SK-N-SH (cell line): ENCODE measurements around the gene SRP14. TPM values are rescaled to one million over a fixed set of nuclear protein-coding genes. Genes with fewer than 3 reads are reported as not detected.

Source experiments
- CTCF ChIA-PET: fragments of 300-600, 350-600 bp; formaldehyde crosslinking; extraction: SDS; loops from one replicate; lab custom pipeline; 2021; lab: Yijun Ruan, JAX
- POLR2A ChIA-PET: fragments of 350-600 bp; sonication (Branson Sonifier 250); formaldehyde crosslinking; extraction: SDS; loops from one replicate; lab custom pipeline; 2020; ENCODE audit warnings: antibody characterized with exemption, inconsistent platforms; lab: Yijun Ruan, JAX
- DNase-seq: peaks from one replicate; pipeline ENCODE4 v3.0.0; 2012
- H2AFZ ChIP-seq: fragments of 200-600 bp; sonication (generic); 2 replicates; pipeline ENCODE4 v1.8.1; 2016; ENCODE audit warnings: antibody characterized with exemption, mild to moderate bottlenecking, low read depth
- H3F3A ChIP-seq: fragments of 200-600 bp; sonication (generic); replicated peaks from 2 replicates; pipeline ENCODE3; 2016; ENCODE audit warnings: antibody characterized with exemption, mild to moderate bottlenecking; ENCODE audit not compliant: insufficient read depth
- H3K27ac ChIP-seq, 2 experiments: fragments of 200-500 bp in 1 of 2; fragments of 200-600 bp in 1 of 2; sonication (Bioruptor generic) in 1 of 2; sonication (generic), shearing (Covaris generic) in 1 of 2; 2 replicates each; pipeline versions ENCODE4 v1.5.1 to v1.6.1; 2014 to 2016; ENCODE audit warnings: low read depth in 2 of 2, inconsistent platforms in 1 of 2, low read length in 1 of 2, mild to moderate bottlenecking in 1 of 2, mixed read lengths in 1 of 2
- H3K27me3 ChIP-seq: fragments of 200-600 bp; sonication (generic), shearing (Covaris generic); 2 replicates; pipeline ENCODE4 v1.6.1; 2016; ENCODE audit warnings: mixed run types; ENCODE audit not compliant: insufficient read depth
- H3K36me3 ChIP-seq, 2 experiments: fragments of 200-500 bp in 1 of 2; fragments of 200-600 bp in 1 of 2; sonication (Bioruptor generic) in 1 of 2; sonication (generic) in 1 of 2; replicated peaks in 1 of 2; 2 replicates each; pipeline versions ENCODE3 to v1.5.1; 2014 to 2016; ENCODE audit warnings: low read length in 1 of 2, mild to moderate bottlenecking in 1 of 2; ENCODE audit not compliant: insufficient read depth in 2 of 2, control insufficient read depth in 1 of 2
- H3K4me1 ChIP-seq, 2 experiments: fragments of 200-500 bp in 1 of 2; fragments of 200-600 bp in 1 of 2; sonication (Bioruptor generic) in 1 of 2; sonication (generic), shearing (Covaris generic) in 1 of 2; 2 replicates each; pipeline versions ENCODE4 v1.5.1 to v1.6.1; 2014 to 2016; ENCODE audit warnings: low read depth in 1 of 2, low read length in 1 of 2, mixed run types in 1 of 2; ENCODE audit not compliant: insufficient read depth in 2 of 2, control insufficient read depth in 1 of 2
- H3K4me2 ChIP-seq: fragments of 200-600 bp; sonication (generic), shearing (Covaris generic); 2 replicates; pipeline ENCODE4 v1.6.1; 2017; ENCODE audit warnings: mixed run types
- H3K4me3 ChIP-seq, 2 experiments: fragments of 200-500 bp in 1 of 2; fragments of 200-600 bp in 1 of 2; sonication (Bioruptor generic) in 1 of 2; sonication (generic), shearing (Covaris generic) in 1 of 2; 2 replicates each; pipeline versions ENCODE4 v1.5.1 to v1.8.1; 2014 to 2016; ENCODE audit warnings: low read depth in 2 of 2, inconsistent platforms in 1 of 2, low read length in 1 of 2, mild to moderate bottlenecking in 1 of 2, mixed read lengths in 1 of 2, moderate library complexity in 1 of 2
- H3K79me2 ChIP-seq: fragments of 200-600 bp; sonication (generic); 2 replicates; pipeline ENCODE4 v1.8.1; 2017; ENCODE audit warnings: mild to moderate bottlenecking; ENCODE audit not compliant: insufficient read depth
- H3K9ac ChIP-seq: fragments of 200-600 bp; sonication (generic); 2 replicates; pipeline ENCODE4 v1.6.1; 2017; ENCODE audit warnings: mixed run types
- H3K9me2 ChIP-seq: fragments of 200-600 bp; sonication (generic); 2 replicates; pipeline ENCODE4 v1.6.1; 2017; ENCODE audit warnings: mixed run types
- H3K9me3 ChIP-seq: fragments of 200-600 bp; sonication (generic); 2 replicates; pipeline ENCODE4 v1.6.1; 2017; ENCODE audit warnings: mixed run types, mild to moderate bottlenecking, moderate library complexity
- H4K20me1 ChIP-seq: fragments of 200-600 bp; sonication (generic); 2 replicates; pipeline ENCODE4 v1.6.1; 2017; ENCODE audit warnings: mild to moderate bottlenecking, mixed run types; ENCODE audit not compliant: insufficient read depth
- EP300 ChIP-seq, 2 experiments: IDR thresholded peaks; 2 replicates each; pipeline versions ENCODE4 v1.4.0 to v1.6.1; 2012; ENCODE audit warnings: borderline replicate concordance in 1 of 2, low read depth in 1 of 2, low read length in 1 of 2
- FOXJ3 ChIP-seq: sonication (generic); formaldehyde crosslinking; IDR thresholded peaks from 2 replicates; pipeline ENCODE4 v1.5.1; 2020; ENCODE audit warnings: mild to moderate bottlenecking, missing genetic modification reagents
- FOXM1 ChIP-seq: IDR thresholded peaks from 2 replicates; pipeline ENCODE4 v1.4.0; 2012; ENCODE audit warnings: low read depth, mild to moderate bottlenecking
- GABPA ChIP-seq: IDR thresholded peaks from 2 replicates; pipeline ENCODE4 v1.4.0; 2012; ENCODE audit warnings: low read depth, mild to moderate bottlenecking
- GATA2 ChIP-seq: sonication (generic); formaldehyde crosslinking; IDR thresholded peaks from 2 replicates; pipeline ENCODE4 v1.5.0; 2020; ENCODE audit warnings: mild to moderate bottlenecking, missing genetic modification reagents
- JUND ChIP-seq: IDR thresholded peaks from 2 replicates; pipeline ENCODE4 v1.4.0; 2012
- MXI1 ChIP-seq: IDR thresholded peaks from 2 replicates; pipeline ENCODE4 v1.6.1; 2012; ENCODE audit warnings: mild to moderate bottlenecking, low read depth, low read length, improper control_type of control experiment
- NFIC ChIP-seq: IDR thresholded peaks from 2 replicates; pipeline ENCODE4 v1.4.0; 2012; ENCODE audit warnings: borderline replicate concordance
- RCOR1 ChIP-seq: fragments of 150-350 bp; IDR thresholded peaks from 2 replicates; pipeline ENCODE4 v1.6.1; 2017; ENCODE audit warnings: antibody characterized with exemption, low read length
- RFX5 ChIP-seq: IDR thresholded peaks from 2 replicates; pipeline ENCODE4 v1.6.1; 2012; ENCODE audit warnings: mild to moderate bottlenecking, improper control_type of control experiment, low read length
- SIN3A ChIP-seq: IDR thresholded peaks from 2 replicates; pipeline ENCODE4 v1.6.1; 2012; ENCODE audit warnings: low read depth, mild to moderate bottlenecking, low read length, moderate library complexity, borderline replicate concordance
- TAF1 ChIP-seq: IDR thresholded peaks from 2 replicates; pipeline ENCODE4 v1.6.1; 2012; ENCODE audit warnings: low read depth, mild to moderate bottlenecking, low read length, moderate library complexity, borderline replicate concordance
- TCF12 ChIP-seq: IDR thresholded peaks from 2 replicates; pipeline ENCODE4 v1.4.0; 2012
- YY1 ChIP-seq: IDR thresholded peaks from 2 replicates; pipeline ENCODE4 v1.4.0; 2012; ENCODE audit warnings: low read depth, mild to moderate bottlenecking
- WGBS: methylation state at CpG from one replicate; pipeline ENCODE4 v1.1.6; 2017; ENCODE audit warnings: low lambda C conversion rate; 5-methylcytosine and 5-hydroxymethylcytosine counted together
- polyA plus RNA-seq, 3 experiments: library from polyadenylated mRNA; depleted of rRNA; stranded (reverse); fragments of >200 nt; gene quantifications; 2 replicates each; pipeline ENCODE4 v1.2.3, GENCODE V29; 2012
- TF ChIP-seq, protein P1 (sequence below): IDR thresholded peaks from 2 replicates; pipeline ENCODE4 v1.4.0; 2012; ENCODE audit warnings: low read depth
- TF ChIP-seq, protein P2 (sequence below): fragments of 150-350 bp; IDR thresholded peaks from 2 replicates; pipeline ENCODE4 v1.6.1; 2017; ENCODE audit warnings: antibody characterized with exemption, low read length, low read depth, borderline replicate concordance
- TF ChIP-seq, protein P3 (sequence below): fragments of 150-350 bp; IDR thresholded peaks from 2 replicates; pipeline ENCODE4 v1.6.1; 2016; ENCODE audit warnings: mild to moderate bottlenecking, low read depth, low read length
- TF ChIP-seq, protein P4 (sequence below): fragments of 200-600 bp; sonication (generic); IDR thresholded peaks from 2 replicates; pipeline ENCODE4 v1.6.1; 2017; ENCODE audit warnings: antibody characterized with exemption, mild to moderate bottlenecking, moderate library complexity
- TF ChIP-seq, protein P5 (sequence below): IDR thresholded peaks from 2 replicates; pipeline ENCODE4 v1.4.0; 2012; ENCODE audit warnings: low read depth, borderline replicate concordance

Gene SRP14
- polyA plus RNA-seq, 1 of the 3 experiments (the other 2 are of a cell fraction) = 489 TPM

DNA sequence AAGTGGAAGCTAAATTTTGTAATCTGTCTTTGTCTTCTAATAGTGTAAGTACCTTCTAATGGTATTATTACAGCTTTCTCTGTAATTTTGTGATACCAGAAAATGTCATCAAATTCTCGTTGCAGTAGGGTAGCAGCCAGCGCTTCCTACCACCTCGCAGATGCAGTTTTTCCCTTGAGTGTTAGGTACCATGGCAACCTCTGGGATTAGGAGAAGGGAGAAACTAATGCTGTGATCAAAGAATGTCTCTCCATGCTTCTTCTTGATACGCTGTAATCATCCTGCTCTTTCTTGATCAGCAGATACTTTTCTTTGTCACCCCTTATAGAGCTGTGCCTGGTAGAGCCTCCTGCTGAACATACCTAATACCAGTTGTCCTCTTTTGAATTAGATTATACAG lies 27.7 kb downstream of the SRP14 start:
- peaks cover 3% of the 10 kb centered on the region for H3F3A ChIP-seq
- no peak overlapping the region for H3K4me3 ChIP-seq
- H3K9me2 ChIP-seq = no peaks in the 10 kb centered on the region
- H4K20me1 ChIP-seq = no peaks in the 10 kb centered on the region
- no peaks in the 10 kb centered on the region for H3K27me3 ChIP-seq
- 97% methylated on average over 4 of the region's 4 CpGs for WGBS
- ChIA-PET POLR2A (interaction anchor here (0.6 kb wide), 1 partner anchor 45 kb away, joined by 3 read pairs; no protein-coding TSS in a partner anchor), CTCF (interaction anchor here (0.7 to 1.9 kb wide), 3 partner anchors 8 to 19 kb away, joined by 3 to 6 read pairs (median 6); no protein-coding TSS in a partner anchor)
- peaks cover 80 to 81% of the 10 kb centered on the region in 2 experiments for H3K36me3 ChIP-seq
- TF ChIP-seq EP300 (IDR thresholded peaks at IDR 0.05; ENCODE audit: borderline replicate concordance in 1 of 2, low read depth in 1 of 2, low read length in 1 of 2) = no peak
- no peak for TF ChIP-seq GATA2 (CRISPR knock-in tag)
- no peak for TF ChIP-seq NFIC
- no peak for TF ChIP-seq RCOR1
- no peak for TF ChIP-seq TAF1
- TF ChIP-seq, protein P1, sequence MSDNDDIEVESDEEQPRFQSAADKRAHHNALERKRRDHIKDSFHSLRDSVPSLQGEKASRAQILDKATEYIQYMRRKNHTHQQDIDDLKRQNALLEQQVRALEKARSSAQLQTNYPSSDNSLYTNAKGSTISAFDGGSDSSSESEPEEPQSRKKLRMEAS = no peak
- no peak for TF ChIP-seq MXI1
- TF ChIP-seq RFX5 = no peak
- TF ChIP-seq, protein P2, sequence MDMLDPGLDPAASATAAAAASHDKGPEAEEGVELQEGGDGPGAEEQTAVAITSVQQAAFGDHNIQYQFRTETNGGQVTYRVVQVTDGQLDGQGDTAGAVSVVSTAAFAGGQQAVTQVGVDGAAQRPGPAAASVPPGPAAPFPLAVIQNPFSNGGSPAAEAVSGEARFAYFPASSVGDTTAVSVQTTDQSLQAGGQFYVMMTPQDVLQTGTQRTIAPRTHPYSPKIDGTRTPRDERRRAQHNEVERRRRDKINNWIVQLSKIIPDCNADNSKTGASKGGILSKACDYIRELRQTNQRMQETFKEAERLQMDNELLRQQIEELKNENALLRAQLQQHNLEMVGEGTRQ = no peak
- TF ChIP-seq, protein P3, sequence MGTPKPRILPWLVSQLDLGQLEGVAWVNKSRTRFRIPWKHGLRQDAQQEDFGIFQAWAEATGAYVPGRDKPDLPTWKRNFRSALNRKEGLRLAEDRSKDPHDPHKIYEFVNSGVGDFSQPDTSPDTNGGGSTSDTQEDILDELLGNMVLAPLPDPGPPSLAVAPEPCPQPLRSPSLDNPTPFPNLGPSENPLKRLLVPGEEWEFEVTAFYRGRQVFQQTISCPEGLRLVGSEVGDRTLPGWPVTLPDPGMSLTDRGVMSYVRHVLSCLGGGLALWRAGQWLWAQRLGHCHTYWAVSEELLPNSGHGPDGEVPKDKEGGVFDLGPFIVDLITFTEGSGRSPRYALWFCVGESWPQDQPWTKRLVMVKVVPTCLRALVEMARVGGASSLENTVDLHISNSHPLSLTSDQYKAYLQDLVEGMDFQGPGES = no peak
- TF ChIP-seq TCF12 = no peak
- TF ChIP-seq, protein P4, sequence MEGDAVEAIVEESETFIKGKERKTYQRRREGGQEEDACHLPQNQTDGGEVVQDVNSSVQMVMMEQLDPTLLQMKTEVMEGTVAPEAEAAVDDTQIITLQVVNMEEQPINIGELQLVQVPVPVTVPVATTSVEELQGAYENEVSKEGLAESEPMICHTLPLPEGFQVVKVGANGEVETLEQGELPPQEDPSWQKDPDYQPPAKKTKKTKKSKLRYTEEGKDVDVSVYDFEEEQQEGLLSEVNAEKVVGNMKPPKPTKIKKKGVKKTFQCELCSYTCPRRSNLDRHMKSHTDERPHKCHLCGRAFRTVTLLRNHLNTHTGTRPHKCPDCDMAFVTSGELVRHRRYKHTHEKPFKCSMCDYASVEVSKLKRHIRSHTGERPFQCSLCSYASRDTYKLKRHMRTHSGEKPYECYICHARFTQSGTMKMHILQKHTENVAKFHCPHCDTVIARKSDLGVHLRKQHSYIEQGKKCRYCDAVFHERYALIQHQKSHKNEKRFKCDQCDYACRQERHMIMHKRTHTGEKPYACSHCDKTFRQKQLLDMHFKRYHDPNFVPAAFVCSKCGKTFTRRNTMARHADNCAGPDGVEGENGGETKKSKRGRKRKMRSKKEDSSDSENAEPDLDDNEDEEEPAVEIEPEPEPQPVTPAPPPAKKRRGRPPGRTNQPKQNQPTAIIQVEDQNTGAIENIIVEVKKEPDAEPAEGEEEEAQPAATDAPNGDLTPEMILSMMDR = no peak
- no peak for TF ChIP-seq YY1
- no peak for TF ChIP-seq FOXJ3 (CRISPR knock-in tag)
- TF ChIP-seq FOXM1 = no peak
- TF ChIP-seq JUND = no peak
- TF ChIP-seq GABPA = no peak
- TF ChIP-seq SIN3A = no peak
- TF ChIP-seq, protein P5, sequence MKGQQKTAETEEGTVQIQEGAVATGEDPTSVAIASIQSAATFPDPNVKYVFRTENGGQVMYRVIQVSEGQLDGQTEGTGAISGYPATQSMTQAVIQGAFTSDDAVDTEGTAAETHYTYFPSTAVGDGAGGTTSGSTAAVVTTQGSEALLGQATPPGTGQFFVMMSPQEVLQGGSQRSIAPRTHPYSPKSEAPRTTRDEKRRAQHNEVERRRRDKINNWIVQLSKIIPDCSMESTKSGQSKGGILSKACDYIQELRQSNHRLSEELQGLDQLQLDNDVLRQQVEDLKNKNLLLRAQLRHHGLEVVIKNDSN = no peak
- H3K4me1 ChIP-seq = no peaks in the 10 kb centered on the region; a peak in 1 of 4 replicates
- H2AFZ ChIP-seq = no peak overlapping the region
- H3K27ac ChIP-seq = no peak overlapping the region
- H3K9me3 ChIP-seq = no peaks in the 10 kb centered on the region
- no peak overlapping the region for H3K4me2 ChIP-seq
- no peak overlapping the region for H3K9ac ChIP-seq
- H3K79me2 ChIP-seq = no peaks in the 10 kb centered on the region
- no peak for DNase-seq
